GM11168 (cell line): ENCODE results near the gene GDAP1L1.

Experiments
- in situ Hi-C: fragments of 300-500 bp; cut with MboI; formaldehyde crosslinking; loops from one replicate; pipeline ENCODE4 v1.12.0; 2022; ENCODE audit warnings: low sequenced_read_pairs; ENCODE audit not compliant: unreplicated experiment

Gene GDAP1L1

GRCh38 chr20:44247131-44247571 lies at the start of gene GDAP1L1:
GDAP1L1 (plus strand) TSS chr20:44247308; CDS start chr20:44247335, 27 bp downstream.
- in situ Hi-C loops = no loop called here

GRCh38 chr20:44198872-44199271 lies 48.2 kb upstream of the GDAP1L1 start:
- in situ Hi-C loops = no loop called here

GRCh38 chr20:44199877-44200276 lies 47.2 kb upstream of the GDAP1L1 start:
- in situ Hi-C loops = loop anchor here (25.0 kb wide), 1 partner anchor 437 kb away; no protein-coding TSS in a partner anchor

GRCh38 chr20:44200371-44200770 lies 46.7 kb upstream of the GDAP1L1 start:
- in situ Hi-C loops = loop anchor here (25.0 kb wide), 1 partner anchor 437 kb away; no protein-coding TSS in a partner anchor

GRCh38 chr20:44200983-44201382 lies 46.1 kb upstream of the GDAP1L1 start:
- in situ Hi-C loops = loop anchor here (25.0 kb wide), 1 partner anchor 436 kb away; no protein-coding TSS in a partner anchor

GRCh38 chr20:44203161-44203560 lies 43.9 kb upstream of the GDAP1L1 start:
- in situ Hi-C loops = loop anchor here (25.0 kb wide), 1 partner anchor 434 kb away; no protein-coding TSS in a partner anchor

- in situ Hi-C loops = loop anchor here (25.0 kb wide), 1 partner anchor 433 kb away; no protein-coding TSS in a partner anchor
These were observed 42.8 kb upstream of the GDAP1L1 start for GRCh38 chr20:44204156-44204831.

- in situ Hi-C loops = loop anchor here (25.0 kb wide), 1 partner anchor 432 kb away; no protein-coding TSS in a partner anchor
These were observed 42.3 kb upstream of the GDAP1L1 start for GRCh38 chr20:44204832-44205215.

- in situ Hi-C loops = loop anchor here (25.0 kb wide), 1 partner anchor 431 kb away; no protein-coding TSS in a partner anchor
These were observed 41.0 kb upstream of the GDAP1L1 start for GRCh38 chr20:44206132-44206531.

- in situ Hi-C loops = loop anchor here (25.0 kb wide), 1 partner anchor 430 kb away; no protein-coding TSS in a partner anchor
These were observed 39.9 kb upstream of the GDAP1L1 start for GRCh38 chr20:44207126-44207723.

- in situ Hi-C loops = loop anchor here (25.0 kb wide), 1 partner anchor 429 kb away; no protein-coding TSS in a partner anchor
These were observed 38.9 kb upstream of the GDAP1L1 start for GRCh38 chr20:44208165-44208564.

- in situ Hi-C loops = loop anchor here (25.0 kb wide), 1 partner anchor 429 kb away; no protein-coding TSS in a partner anchor
These were observed 38.3 kb upstream of the GDAP1L1 start for GRCh38 chr20:44208770-44209169.

- in situ Hi-C loops = loop anchor here (25.0 kb wide), 1 partner anchor 427 kb away; no protein-coding TSS in a partner anchor
These were observed 37.3 kb upstream of the GDAP1L1 start for GRCh38 chr20:44209686-44210405.

GRCh38 chr20:44210406-44211176 lies 36.5 kb upstream of the GDAP1L1 start, which contains the start of gene OSER1:
OSER1 (minus strand) TSS chr20:44210771; CDS start chr20:44206957, 3,814 bp downstream.
- in situ Hi-C loops = loop anchor here (25.0 kb wide), 1 partner anchor 427 kb away; no protein-coding TSS in a partner anchor

- in situ Hi-C loops = loop anchor here (25.0 kb wide), 1 partner anchor 426 kb away; no protein-coding TSS in a partner anchor
These were observed 35.7 kb upstream of the GDAP1L1 start for GRCh38 chr20:44211177-44212039.

- in situ Hi-C loops = loop anchor here (25.0 kb wide), 1 partner anchor 425 kb away; no protein-coding TSS in a partner anchor
These were observed 34.3 kb upstream of the GDAP1L1 start for GRCh38 chr20:44212792-44213191.

- in situ Hi-C loops = loop anchor here (5.0 to 25.0 kb wide), 2 partner anchors 97 to 422 kb away; partner anchors contain the start of gene FITM2
These were observed 32.0 kb upstream of the GDAP1L1 start for GRCh38 chr20:44215125-44215524.
